NCI-H748 treated with DMSO at 0.1 percent for 48 hours (cell line): ENCODE data around the gene BMP3.
A peak's percentile ranks its signal among the peaks of the same experiment; 100 is the strongest.
"Not testable (repeated sequence)": the region's sequence is repeated elsewhere in the genome, so short reads cannot be mapped to it uniquely, and the experiment has no call there.

Experiments
- DNase-seq: peaks from one replicate; lab custom pipeline; 2025; lab: John Stamatoyannopoulos, UW

Gene BMP3, protein sequence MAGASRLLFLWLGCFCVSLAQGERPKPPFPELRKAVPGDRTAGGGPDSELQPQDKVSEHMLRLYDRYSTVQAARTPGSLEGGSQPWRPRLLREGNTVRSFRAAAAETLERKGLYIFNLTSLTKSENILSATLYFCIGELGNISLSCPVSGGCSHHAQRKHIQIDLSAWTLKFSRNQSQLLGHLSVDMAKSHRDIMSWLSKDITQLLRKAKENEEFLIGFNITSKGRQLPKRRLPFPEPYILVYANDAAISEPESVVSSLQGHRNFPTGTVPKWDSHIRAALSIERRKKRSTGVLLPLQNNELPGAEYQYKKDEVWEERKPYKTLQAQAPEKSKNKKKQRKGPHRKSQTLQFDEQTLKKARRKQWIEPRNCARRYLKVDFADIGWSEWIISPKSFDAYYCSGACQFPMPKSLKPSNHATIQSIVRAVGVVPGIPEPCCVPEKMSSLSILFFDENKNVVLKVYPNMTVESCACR

DNA sequence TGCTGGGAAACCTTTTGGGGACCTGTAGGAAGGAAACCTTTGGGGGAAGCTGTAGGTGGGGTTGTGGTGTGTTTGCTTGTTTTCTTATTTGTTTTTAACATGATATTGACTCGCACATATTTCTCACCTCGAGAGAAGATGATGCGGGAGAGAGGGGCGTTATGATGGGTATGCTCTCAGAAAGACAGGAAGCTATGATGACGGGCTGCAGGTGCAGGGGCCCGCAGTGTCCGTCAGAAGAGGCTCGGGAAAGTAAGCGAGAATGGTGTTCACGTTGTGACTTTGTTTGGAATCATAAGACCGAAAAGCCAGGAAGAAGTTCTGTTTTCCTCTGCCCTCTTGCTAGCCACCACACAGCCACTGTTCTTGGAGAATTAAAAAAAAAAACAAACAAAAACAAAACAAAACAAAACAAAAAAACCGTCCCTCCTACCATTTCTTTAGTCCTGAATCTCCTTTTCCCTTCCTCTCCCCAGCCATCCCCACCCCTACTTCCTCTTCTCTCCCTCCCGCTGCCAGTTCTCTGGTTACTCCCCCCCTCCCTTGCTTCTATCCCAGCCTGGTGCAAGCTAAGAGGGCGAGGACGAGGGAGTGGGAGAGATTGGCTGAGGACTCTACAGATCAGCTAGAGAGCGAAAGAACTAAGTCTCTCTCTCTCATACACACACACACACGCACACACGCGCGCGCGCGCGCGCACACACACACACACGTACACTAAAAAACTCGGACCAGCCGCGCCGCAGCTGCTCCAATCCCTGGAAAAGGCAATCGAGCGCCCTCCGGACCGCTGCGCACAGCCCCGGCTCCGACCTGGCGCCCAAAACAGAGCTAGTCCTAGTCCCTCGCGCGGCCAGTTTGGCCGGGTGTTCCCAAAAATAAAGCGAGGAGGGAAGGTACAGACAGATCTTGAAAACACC is at the start of gene BMP3:
TSS of gene BMP3 (plus strand) at position 648 of the 920 bp plus-strand sequence. CDS start 577 bp downstream, outside the sequence.
- no peak for DNase-seq

DNA sequence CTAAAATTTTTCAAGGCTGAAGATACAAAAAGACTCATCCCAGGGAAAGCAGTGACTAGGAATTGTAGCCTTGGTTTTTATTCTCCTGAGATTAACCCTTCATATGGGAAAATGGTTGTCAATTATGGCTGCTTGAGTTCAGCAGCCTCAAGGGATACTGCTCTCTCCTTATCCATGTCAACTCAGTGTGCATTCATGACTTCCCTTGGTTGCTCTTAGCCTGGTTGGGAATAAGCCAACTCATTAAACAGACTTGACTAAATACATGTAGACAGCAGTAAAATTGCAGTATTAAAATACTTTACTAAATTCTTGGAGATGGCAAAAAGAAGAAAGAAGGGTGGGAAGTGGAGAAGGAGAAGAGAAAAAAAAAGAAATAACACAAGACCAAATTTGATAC is 44.5 kb upstream of the BMP3 start:
- DNase-seq: no peak

- DNase-seq: peak; percentile 1
Measured at GRCh38 chr4:80989921-80990544, 40.5 kb upstream of the BMP3 start.

DNA sequence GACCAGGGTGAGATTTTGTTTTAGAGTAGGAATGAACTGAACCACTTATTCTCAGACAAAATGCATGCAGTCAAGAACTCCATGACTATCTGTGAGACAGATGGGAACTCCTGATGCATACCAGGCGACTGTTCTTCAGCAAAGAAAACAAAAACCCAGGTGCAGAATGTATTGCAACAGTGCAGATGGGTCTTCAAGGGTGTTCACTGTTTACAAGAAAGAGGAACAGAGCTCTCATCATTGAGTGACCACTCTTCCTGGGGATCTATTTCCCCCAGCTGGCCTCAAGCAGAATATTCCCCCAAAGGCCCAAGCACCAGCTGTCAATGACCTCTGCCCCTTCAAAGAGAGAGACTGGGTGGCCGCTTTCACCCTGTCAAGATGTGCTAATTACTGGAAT is 39.7 kb upstream of the BMP3 start:
- DNase-seq: no peak

GRCh38 chr4:80999943-81000342 is 30.6 kb upstream of the BMP3 start:
- no peak for DNase-seq

- no peak for DNase-seq
Measured at GRCh38 chr4:81003597-81004111, 26.9 kb upstream of the BMP3 start.

DNA sequence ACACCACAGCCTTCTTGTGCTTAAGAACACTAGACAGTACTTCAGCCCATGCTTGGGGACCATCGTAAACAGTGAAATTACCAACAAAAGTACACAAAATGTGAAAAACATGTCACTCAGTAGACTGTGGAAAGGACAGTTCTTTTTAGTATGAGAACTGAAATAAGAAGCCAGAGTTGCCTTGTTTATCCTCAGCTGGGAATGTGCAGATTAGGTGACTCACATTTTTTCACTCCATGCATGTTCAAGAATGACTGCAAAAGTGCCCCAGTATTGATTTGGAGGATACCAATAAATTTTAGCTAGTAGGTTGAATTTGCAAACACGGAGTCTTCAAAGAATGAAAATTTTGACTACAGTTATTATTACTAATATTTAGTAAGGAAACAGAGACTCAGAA is 23.1 kb upstream of the BMP3 start:
- DNase-seq: no peak

DNA sequence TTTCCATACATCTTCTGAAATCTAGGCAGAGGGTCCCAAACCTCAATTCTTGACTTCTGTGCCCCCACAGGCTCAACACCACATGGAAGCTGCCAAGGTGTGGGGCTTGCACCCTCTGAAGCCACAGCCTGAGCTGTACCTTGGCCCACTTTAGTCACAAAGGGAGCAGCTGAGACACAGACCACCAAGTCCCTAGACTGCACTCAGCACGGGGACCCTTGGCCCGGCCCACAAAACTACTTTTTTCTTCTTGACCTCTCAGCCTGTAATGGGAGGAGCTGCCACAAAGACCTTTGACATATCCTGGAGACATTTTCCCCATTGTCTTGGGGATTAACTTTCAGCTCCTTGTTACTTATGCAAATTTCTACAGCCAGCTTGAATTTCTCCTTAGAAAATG is 13.9 kb upstream of the BMP3 start:
- not testable (repeated sequence) for DNase-seq

- DNase-seq: no peak
Measured at GRCh38 chr4:81019006-81019405, 11.5 kb upstream of the BMP3 start.

DNA sequence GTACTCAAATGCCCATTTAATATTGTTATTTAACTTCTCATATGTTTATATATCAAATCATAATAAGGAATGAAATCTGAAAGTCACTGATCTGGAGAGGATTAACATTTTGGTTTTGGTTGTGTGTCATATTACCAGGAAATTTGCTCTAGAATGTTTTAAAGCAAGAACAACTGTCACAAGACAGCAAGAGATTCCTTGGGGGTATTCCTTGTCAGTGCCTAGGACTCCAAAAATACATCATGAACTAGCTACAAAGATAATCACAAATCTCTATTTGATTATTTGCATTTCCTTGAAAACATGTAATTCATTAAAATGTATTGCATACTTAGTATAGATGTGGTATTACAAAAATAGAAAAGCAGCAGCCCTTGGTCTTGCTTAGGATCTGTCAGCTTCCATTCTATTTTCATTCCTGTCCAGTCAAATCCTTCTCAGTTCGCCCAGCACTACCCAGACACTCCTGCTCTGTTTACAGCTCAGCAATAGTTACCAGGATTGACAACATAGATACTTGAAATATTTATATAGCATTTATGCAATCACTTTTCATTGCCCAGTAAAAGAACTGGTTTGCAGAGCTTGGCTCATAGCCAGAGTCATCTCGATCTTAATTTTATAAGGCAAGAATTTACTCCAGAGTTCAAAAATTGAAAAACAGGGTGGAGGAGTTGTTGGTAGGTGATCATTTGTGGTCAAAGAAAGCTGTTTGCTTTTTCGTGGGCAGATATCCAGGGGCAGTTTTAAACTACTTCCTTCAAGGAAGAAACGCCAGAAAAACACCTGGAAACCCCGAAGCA is 9.2 kb upstream of the BMP3 start:
- no peak for DNase-seq

DNA sequence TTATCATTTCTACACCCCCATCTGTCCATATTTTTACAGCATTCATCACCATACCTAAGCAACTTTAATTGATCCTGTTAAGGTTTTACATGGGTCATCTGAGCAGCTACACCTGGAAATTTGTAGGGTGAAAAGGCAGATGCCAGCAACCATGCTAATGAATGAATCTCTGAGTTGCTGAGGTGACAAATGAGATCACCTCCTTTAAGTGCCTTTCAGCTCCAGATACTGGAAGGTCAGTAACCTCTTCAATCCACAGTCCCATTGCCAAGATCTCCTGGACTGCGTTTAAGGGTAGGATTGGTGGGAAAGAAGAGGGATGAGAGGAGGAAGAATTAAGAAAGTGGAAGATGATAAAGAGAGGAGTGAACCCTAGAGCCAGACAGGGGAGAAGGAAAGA is 8.5 kb upstream of the BMP3 start:
- no peak for DNase-seq

GRCh38 chr4:81023484-81023883 is 7.0 kb upstream of the BMP3 start:
- no peak for DNase-seq

GRCh38 chr4:81030981-81031791 is 678 bp downstream of the BMP3 start:
- DNase-seq: no peak

GRCh38 chr4:81031796-81032551 is 1.5 kb downstream of the BMP3 start:
- no peak for DNase-seq

DNA sequence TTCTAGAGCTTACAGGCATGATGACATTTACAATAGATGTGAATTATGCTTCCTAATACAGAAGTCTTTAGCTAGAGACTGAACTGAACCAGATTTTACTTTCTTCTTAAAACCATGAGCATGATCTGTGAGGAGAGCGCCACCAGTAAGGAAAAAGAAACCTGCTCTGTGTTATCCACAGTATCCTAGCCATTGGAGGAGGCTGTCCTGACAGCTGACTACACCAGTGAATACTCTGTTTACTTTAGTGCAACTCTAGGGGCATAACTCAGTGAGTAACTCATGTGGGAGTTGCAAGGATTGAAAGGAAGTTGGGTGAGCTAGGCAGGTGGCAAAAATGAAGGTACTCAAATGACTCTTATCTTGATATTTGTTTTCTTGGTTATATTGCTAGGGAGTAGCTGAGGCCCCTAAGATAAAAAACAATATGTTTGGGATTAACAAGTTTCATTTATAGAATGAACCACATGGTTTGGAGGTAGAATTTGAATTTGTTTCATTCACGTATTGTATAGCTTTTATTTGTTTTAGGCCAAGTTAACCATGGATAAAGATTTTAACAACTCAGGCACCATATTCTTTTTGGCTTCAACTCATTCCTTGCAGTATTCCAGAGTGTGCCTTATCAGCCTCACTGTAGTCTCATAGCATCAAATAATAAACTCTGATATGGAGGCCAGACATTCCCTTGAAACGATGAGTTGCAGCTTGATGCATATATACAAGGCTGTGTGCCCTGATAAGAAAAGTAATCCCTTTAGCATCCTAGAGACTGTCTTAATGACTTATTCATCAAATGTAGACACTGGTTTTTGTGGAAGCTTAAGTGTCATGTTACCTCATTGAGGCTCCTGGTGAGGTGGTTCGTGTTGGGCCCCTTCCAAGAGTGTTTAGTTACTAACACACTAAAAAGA is 2.5 kb downstream of the BMP3 start:
- no peak for DNase-seq

GRCh38 chr4:81038636-81039350 is 8.3 kb downstream of the BMP3 start:
- no peak for DNase-seq

DNA sequence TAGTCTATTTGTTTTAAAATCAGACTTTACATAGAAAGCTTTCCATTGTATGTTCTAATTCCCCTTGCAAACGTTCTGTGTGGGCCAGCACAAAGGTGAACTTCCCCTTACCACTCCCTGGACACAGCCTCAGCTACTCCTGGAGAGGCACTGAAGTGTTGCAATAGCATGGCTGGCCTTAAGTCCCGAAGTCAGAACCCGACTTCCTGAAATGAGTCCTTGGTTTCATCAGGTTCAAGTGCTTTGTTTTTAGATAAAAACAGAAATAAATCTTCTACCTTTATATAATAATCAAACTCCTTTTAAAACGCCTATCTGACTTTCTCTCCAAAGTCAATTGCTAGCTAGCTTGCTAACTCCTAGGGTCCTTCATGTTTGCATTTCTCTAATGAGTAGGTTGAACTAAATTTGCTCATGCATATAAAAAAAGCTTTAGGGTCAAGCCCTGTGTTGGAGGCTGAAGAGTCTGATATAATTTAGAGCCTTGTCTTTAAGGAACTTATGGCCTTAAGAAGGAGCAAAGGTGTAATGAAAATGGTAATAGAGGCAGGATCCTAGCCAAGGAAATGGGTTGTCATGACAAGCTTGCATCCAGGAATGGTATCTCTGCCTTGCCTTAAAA is 9.0 kb downstream of the BMP3 start:
- no peak for DNase-seq
